ENCODE results near the gene TPCN1.

DNA sequence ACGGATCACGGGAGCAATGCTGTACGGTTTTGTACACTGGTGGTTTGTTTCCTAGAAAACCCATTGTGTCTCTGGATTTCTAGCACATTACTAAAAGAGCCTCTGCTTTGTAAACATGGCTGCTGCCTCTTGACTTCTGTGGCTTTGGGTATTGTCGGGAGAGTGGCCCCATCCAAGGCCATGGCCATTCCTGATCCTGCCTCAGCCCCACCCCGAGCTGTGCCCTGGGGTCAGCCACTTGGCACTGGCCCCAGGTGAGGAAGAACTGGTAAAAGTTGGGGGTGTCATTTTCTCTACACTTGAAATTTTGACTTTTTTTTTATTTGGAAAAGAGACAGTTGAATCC lies 77.2 kb downstream of the TPCN1 start:
- TF ChIP-seq, protein P1, sequence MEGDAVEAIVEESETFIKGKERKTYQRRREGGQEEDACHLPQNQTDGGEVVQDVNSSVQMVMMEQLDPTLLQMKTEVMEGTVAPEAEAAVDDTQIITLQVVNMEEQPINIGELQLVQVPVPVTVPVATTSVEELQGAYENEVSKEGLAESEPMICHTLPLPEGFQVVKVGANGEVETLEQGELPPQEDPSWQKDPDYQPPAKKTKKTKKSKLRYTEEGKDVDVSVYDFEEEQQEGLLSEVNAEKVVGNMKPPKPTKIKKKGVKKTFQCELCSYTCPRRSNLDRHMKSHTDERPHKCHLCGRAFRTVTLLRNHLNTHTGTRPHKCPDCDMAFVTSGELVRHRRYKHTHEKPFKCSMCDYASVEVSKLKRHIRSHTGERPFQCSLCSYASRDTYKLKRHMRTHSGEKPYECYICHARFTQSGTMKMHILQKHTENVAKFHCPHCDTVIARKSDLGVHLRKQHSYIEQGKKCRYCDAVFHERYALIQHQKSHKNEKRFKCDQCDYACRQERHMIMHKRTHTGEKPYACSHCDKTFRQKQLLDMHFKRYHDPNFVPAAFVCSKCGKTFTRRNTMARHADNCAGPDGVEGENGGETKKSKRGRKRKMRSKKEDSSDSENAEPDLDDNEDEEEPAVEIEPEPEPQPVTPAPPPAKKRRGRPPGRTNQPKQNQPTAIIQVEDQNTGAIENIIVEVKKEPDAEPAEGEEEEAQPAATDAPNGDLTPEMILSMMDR (IDR thresholded peaks at IDR 0.05): no peak
- peak in 1 of 3 donors; percentile 9 for TF ChIP-seq POLR2A (IDR thresholded peaks at IDR 0.05)
